HepG2 (cell line): ENCODE measurements around the gene POU2AF3. TPM values are rescaled to one million over a fixed set of nuclear protein-coding genes. Genes with fewer than 3 reads are reported as not detected.
A peak's percentile ranks its signal among the peaks of the same experiment; 100 is the strongest.

Experiments
- ATF7-NPFF ChIP-seq: sonication (generic); formaldehyde crosslinking; IDR thresholded peaks from 2 replicates; pipeline ENCODE4 v1.8.1; 2023; ENCODE audit warnings: mild to moderate bottlenecking, low read depth, missing genetic modification reagents, moderate library complexity
- CREM ChIP-seq, 2 experiments: sonication (generic) in 1 of 2; formaldehyde crosslinking in 1 of 2; IDR thresholded peaks; 2 replicates each; pipeline versions ENCODE4 v1.4.0 to v1.6.1; 2016 to 2020; ENCODE audit warnings: antibody characterized with exemption in 1 of 2, mild to moderate bottlenecking in 1 of 2, missing genetic modification reagents in 1 of 2
- KAT8 ChIP-seq: IDR thresholded peaks from 2 replicates; pipeline ENCODE4 v1.6.1; 2016; ENCODE audit warnings: missing genetic modification reagents, missing compliant biosample characterization
- PAWR ChIP-seq: sonication (generic); formaldehyde crosslinking; IDR thresholded peaks from 2 replicates; pipeline ENCODE4 v1.4.0; 2020; ENCODE audit warnings: missing genetic modification reagents, mild to moderate bottlenecking, borderline replicate concordance
- PHF5A ChIP-seq: IDR thresholded peaks from one replicate; pipeline ENCODE4 v1.6.1; 2018; ENCODE audit warnings: low read depth, missing genetic modification reagents; ENCODE audit not compliant: unreplicated experiment
- RBFOX2 ChIP-seq: fragments of 200-400 bp; formaldehyde crosslinking; IDR thresholded peaks from 2 replicates; pipeline ENCODE4 v1.6.1; 2017; ENCODE audit warnings: low read depth, mild to moderate bottlenecking, low read length
- RFXAP ChIP-seq: sonication (generic); formaldehyde crosslinking; IDR thresholded peaks from 2 replicates; pipeline ENCODE4 v1.4.0; 2020; ENCODE audit warnings: missing genetic modification reagents, borderline replicate concordance
- SALL1 ChIP-seq: sonication (generic); formaldehyde crosslinking; IDR thresholded peaks from 2 replicates; pipeline ENCODE4 v1.8.0; 2022; ENCODE audit warnings: mild to moderate bottlenecking, missing genetic modification reagents
- TFE3 ChIP-seq: IDR thresholded peaks from 2 replicates; pipeline ENCODE4 v1.6.1; 2016
- YEATS4 ChIP-seq: sonication (generic); formaldehyde crosslinking; IDR thresholded peaks from 2 replicates; pipeline ENCODE4 v1.4.0; 2020; ENCODE audit warnings: missing genetic modification reagents, borderline replicate concordance
- ZFP1 ChIP-seq: IDR thresholded peaks from 2 replicates; pipeline ENCODE4 v1.6.1; 2016
- ZNF318 ChIP-seq: sonication (generic); formaldehyde crosslinking; IDR thresholded peaks from 2 replicates; pipeline ENCODE4 v1.4.0; 2020; ENCODE audit warnings: mild to moderate bottlenecking, missing genetic modification reagents
- ZNF761 ChIP-seq: sonication (generic); formaldehyde crosslinking; conservative IDR thresholded peaks from 2 replicates; pipeline ENCODE4 v1.4.0; 2020; ENCODE audit warnings: mild to moderate bottlenecking, missing genetic modification reagents
- ZNF891 ChIP-seq: sonication (generic); formaldehyde crosslinking; IDR thresholded peaks from 2 replicates; pipeline ENCODE4 v1.5.0; 2020; ENCODE audit warnings: mild to moderate bottlenecking, missing genetic modification reagents
- ZSCAN29 ChIP-seq: sonication (generic); formaldehyde crosslinking; conservative IDR thresholded peaks from 2 replicates; pipeline ENCODE4 v1.4.0; 2020; ENCODE audit warnings: mild to moderate bottlenecking, missing genetic modification reagents
- polyA plus RNA-seq, 8 experiments: library from polyadenylated mRNA; depleted of rRNA in 3 of 8; stranded (reverse) in 7 of 8; unstranded in 1 of 8; fragments of >200 nt; fragmentation: Illumina TruSeq in 4 of 8; extraction: Trizol in 4 of 8; gene quantifications; 2 replicates each; pipeline versions ENCODE4 v1.2.1 to v1.2.3, GENCODE V29; 2011 to 2016; ENCODE audit warnings: low read depth in 4 of 8, missing spikeins in 1 of 8, mixed read lengths in 1 of 8; ENCODE audit not compliant: insufficient read depth in 1 of 8
- total RNA-seq, 5 experiments: library from RNA; depleted of rRNA; stranded (reverse); fragments of >200 nt; fragmentation: Illumina TruSeq; extraction: Trizol; gene quantifications; 2 replicates each; pipeline ENCODE4 v1.2.3, GENCODE V29; 2016; ENCODE audit warnings: low read depth in 1 of 5
- TF ChIP-seq, protein P1 (sequence below): sonication (generic); IDR thresholded peaks from 2 replicates; pipeline ENCODE4 v1.6.1; 2016; ENCODE audit warnings: low read depth, borderline replicate concordance
- TF ChIP-seq, protein P2 (sequence below): sonication (generic); formaldehyde crosslinking; IDR thresholded peaks from 2 replicates; pipeline ENCODE4 v1.4.0; 2020; ENCODE audit warnings: missing genetic modification reagents; ENCODE audit errors: not compliant biosample characterization

The POU2AF3 gene
- total and polyA plus RNA-seq, 2 of the 13 experiments (the other 11 are each of a cell fraction or from before 2014, with no cell fraction given): 7.8 to 71.2 TPM

GRCh38 chr11:111334532-111335502 is 36.5 kb downstream of the POU2AF3 start (continued):
- TF ChIP-seq PHF5A (CRISPR knock-in tag) (no peak), RFXAP (CRISPR knock-in tag) (no peak), ZNF761 (CRISPR knock-in tag) (no peak), RBFOX2 (peak; percentile 53), ZNF891 (CRISPR knock-in tag) (0 out of 2 replicates have a peak, but pooled peaks have one; percentile 11), CREM (IDR thresholded peaks at IDR 0.05) (peak; percentile 83), CREM (CRISPR knock-in tag; IDR thresholded peaks at IDR 0.05) (no peak), YEATS4 (CRISPR knock-in tag) (0 out of 2 replicates have a peak, but pooled peaks have one; percentile 30), SALL1 (peak; percentile 94), ATF7-NPFF (CRISPR knock-in tag) (0 out of 2 replicates have a peak, but pooled peaks have one; percentile 26), ZSCAN29 (CRISPR knock-in tag) (peak; percentile 82), TFE3 (0 out of 2 replicates have a peak, but pooled peaks have one; percentile 39), PAWR (no peak), ZNF318 (CRISPR knock-in tag) (no peak), ZFP1 (CRISPR knock-in tag) (no peak), KAT8 (CRISPR knock-in tag) (0 out of 2 replicates have a peak, but pooled peaks have one; percentile 2)
- TF ChIP-seq, protein P1, sequence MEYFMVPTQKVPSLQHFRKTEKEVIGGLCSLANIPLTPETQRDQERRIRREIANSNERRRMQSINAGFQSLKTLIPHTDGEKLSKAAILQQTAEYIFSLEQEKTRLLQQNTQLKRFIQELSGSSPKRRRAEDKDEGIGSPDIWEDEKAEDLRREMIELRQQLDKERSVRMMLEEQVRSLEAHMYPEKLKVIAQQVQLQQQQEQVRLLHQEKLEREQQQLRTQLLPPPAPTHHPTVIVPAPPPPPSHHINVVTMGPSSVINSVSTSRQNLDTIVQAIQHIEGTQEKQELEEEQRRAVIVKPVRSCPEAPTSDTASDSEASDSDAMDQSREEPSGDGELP: peak; percentile 97
- TF ChIP-seq, protein P2, sequence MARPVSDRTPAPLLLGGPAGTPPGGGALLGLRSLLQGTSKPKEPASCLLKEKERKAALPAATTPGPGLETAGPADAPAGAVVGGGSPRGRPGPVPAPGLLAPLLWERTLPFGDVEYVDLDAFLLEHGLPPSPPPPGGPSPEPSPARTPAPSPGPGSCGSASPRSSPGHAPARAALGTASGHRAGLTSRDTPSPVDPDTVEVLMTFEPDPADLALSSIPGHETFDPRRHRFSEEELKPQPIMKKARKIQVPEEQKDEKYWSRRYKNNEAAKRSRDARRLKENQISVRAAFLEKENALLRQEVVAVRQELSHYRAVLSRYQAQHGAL (CRISPR knock-in tag): no peak
